Measurements from ENCODE around the gene TAS1R2.

DNA sequence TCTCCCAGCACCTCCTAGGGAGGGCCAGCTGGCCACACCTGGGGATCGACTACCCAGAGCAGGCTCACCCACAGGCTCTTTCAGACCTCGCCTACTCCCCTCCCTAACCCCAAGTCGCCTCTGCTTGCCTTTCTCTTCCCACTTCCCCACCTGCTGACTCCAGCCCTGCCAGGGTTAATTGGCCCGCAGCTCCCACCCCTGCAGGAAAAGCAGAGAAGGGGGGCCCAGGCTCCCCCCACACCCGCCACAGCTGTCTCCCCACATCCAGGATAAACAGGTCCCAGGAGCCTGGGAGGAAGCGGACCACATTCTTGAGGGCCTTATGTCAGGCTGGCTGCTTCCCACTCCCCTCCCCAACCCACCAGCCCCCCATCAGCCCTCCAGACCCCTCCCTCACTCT, 45.0 kb downstream of the TAS1R2 start:
- TF ChIP-seq CTCF (IDR thresholded peaks at IDR 0.05): no peak
- no peak for TF ChIP-seq POLR2AphosphoS5 (IDR thresholded peaks at IDR 0.05)
- no peak for TF ChIP-seq POLR2A (IDR thresholded peaks at IDR 0.05)
- TF ChIP-seq EP300 (IDR thresholded peaks at IDR 0.05): no peak

All from gastroesophageal sphincter (tissue), 3 donors.